EH (cell line): ENCODE data around the gene MEIOC.

Experiments used
- DNase-seq: peaks from one replicate; pipeline ENCODE4 v3.0.0-alpha.2; 2015; ENCODE audit warnings: low read depth

MEIOC gene

GRCh38 chr17:44708401-44709263, 52.4 kb downstream of the MEIOC start, which contains the start of gene DBF4B:
TSS of gene DBF4B (plus strand) at chr17:44708665. CDS start at chr17:44708821, 156 bp downstream.
- peak; percentile 92 for DNase-seq

- DNase-seq, result no peak
These were observed 63.2 kb downstream of the MEIOC start for GRCh38 chr17:44719444-44719843.

GRCh38 chr17:44722254-44722653, 66.0 kb downstream of the MEIOC start:
- no peak for DNase-seq
